H9 (cell line): Measurements from ENCODE around the gene AKT1. TPM values are rescaled to one million over a fixed set of nuclear protein-coding genes. Genes with fewer than 3 reads are reported as not detected.

ENCODE experiments used
- DNase-seq: peaks from one replicate; pipeline ENCODE4 v3.0.0-alpha.2; 2017
- H2AFZ ChIP-seq: one replicate; pipeline ENCODE4 v1.6.1; 2013; ENCODE audit warnings: mild to moderate bottlenecking, low read length, control low read depth, moderate library complexity
- H2AK5ac ChIP-seq: 2 replicates; pipeline ENCODE4 v1.6.1; 2013; ENCODE audit warnings: low read length, control low read depth, mixed read lengths; ENCODE audit not compliant: insufficient read length
- H2BK120ac ChIP-seq: one replicate; pipeline ENCODE4 v1.6.1; 2013; ENCODE audit warnings: low read depth, mild to moderate bottlenecking, low read length, control low read depth, inconsistent platforms; ENCODE audit not compliant: poor library complexity, severe bottlenecking
- H2BK12ac ChIP-seq: 2 replicates; pipeline ENCODE4 v1.6.1; 2013; ENCODE audit warnings: low read length, control low read depth, mixed read lengths, low read depth; ENCODE audit not compliant: insufficient read length
- H2BK15ac ChIP-seq: 2 replicates; pipeline ENCODE4 v1.6.1; 2013; ENCODE audit warnings: low read depth, low read length, control low read depth
- H2BK20ac ChIP-seq: one replicate; pipeline ENCODE4 v1.6.1; 2013; ENCODE audit warnings: low read depth, mild to moderate bottlenecking, low read length, control low read depth, inconsistent platforms; ENCODE audit not compliant: poor library complexity, severe bottlenecking
- H2BK5ac ChIP-seq: 2 replicates; pipeline ENCODE4 v1.6.1; 2013; ENCODE audit warnings: low read length, control low read depth, mixed read lengths; ENCODE audit not compliant: insufficient read length
- H3K14ac ChIP-seq: 2 replicates; pipeline ENCODE4 v1.6.1; 2013; ENCODE audit warnings: low read length, control low read depth; ENCODE audit not compliant: insufficient read depth
- H3K18ac ChIP-seq: 2 replicates; pipeline ENCODE4 v1.6.1; 2013; ENCODE audit warnings: low read depth, mild to moderate bottlenecking, mixed read lengths, low read length, control low read depth; ENCODE audit not compliant: insufficient read length
- H3K23ac ChIP-seq: 2 replicates; pipeline ENCODE4 v1.6.1; 2013; ENCODE audit warnings: low read length, control low read depth, mixed read lengths, low read depth; ENCODE audit not compliant: insufficient read length
- H3K23me2 ChIP-seq: 2 replicates; pipeline ENCODE4 v1.6.1; 2013; ENCODE audit warnings: low read depth, mild to moderate bottlenecking, mixed read lengths, low read length, control low read depth; ENCODE audit not compliant: insufficient read length, poor library complexity, severe bottlenecking
- H3K27ac ChIP-seq: 2 replicates; pipeline ENCODE4 v1.5.1; 2013; ENCODE audit warnings: low read length, control low read depth, mixed read lengths, low read depth; ENCODE audit not compliant: insufficient read length
- H3K27me3 ChIP-seq: 2 replicates; pipeline ENCODE4 v1.6.1; 2013; ENCODE audit warnings: low read length, control low read depth, inconsistent platforms; ENCODE audit not compliant: insufficient read depth
- H3K4ac ChIP-seq: 2 replicates; pipeline ENCODE4 v1.6.1; 2013; ENCODE audit warnings: low read depth, mild to moderate bottlenecking, control low read depth, inconsistent platforms, low read length, moderate library complexity
- H3K4me1 ChIP-seq: 2 replicates; pipeline ENCODE4 v1.6.1; 2013; ENCODE audit warnings: low read length, control low read depth, inconsistent platforms; ENCODE audit not compliant: insufficient read depth
- H3K4me2 ChIP-seq: 2 replicates; pipeline ENCODE4 v1.6.1; 2013; ENCODE audit warnings: low read length, control low read depth, mixed read lengths; ENCODE audit not compliant: insufficient read length, insufficient read depth
- H3K56ac ChIP-seq: 2 replicates; pipeline ENCODE4 v1.6.1; 2013; ENCODE audit warnings: low read depth, mild to moderate bottlenecking, mixed read lengths, low read length, control low read depth; ENCODE audit not compliant: insufficient read length
- H3K79me1 ChIP-seq: 2 replicates; pipeline ENCODE4 v1.6.1; 2013; ENCODE audit warnings: low read depth, mild to moderate bottlenecking, moderate library complexity, low read length, control low read depth, inconsistent platforms; ENCODE audit not compliant: insufficient read depth, poor library complexity, severe bottlenecking
- H3K79me2 ChIP-seq: 2 replicates; pipeline ENCODE4 v1.6.1; 2013; ENCODE audit warnings: low read length, control low read depth, inconsistent platforms; ENCODE audit not compliant: insufficient read depth
- H3K9ac ChIP-seq: 2 replicates; pipeline ENCODE4 v1.6.1; 2013; ENCODE audit warnings: low read length, control low read depth, mixed read lengths; ENCODE audit not compliant: insufficient read length; ENCODE audit errors: extremely low read depth
- H3K9me3 ChIP-seq: one replicate; pipeline ENCODE4 v1.6.1; 2013; ENCODE audit warnings: low read depth, low read length, inconsistent platforms; ENCODE audit not compliant: control insufficient read depth
- H3T11ph ChIP-seq: one replicate; pipeline ENCODE4 v1.6.1; 2013; ENCODE audit warnings: mild to moderate bottlenecking, low read length, control low read depth, inconsistent platforms
- H4K20me1 ChIP-seq: one replicate; pipeline ENCODE4 v1.6.1; 2013; ENCODE audit not compliant: control insufficient read depth, insufficient read length, insufficient read depth
- H4K5ac ChIP-seq: 2 replicates; pipeline ENCODE4 v1.6.1; 2013; ENCODE audit warnings: low read depth, mild to moderate bottlenecking, mixed read lengths, low read length, control low read depth; ENCODE audit not compliant: insufficient read length
- H4K8ac ChIP-seq: replicated peaks from 2 replicates; pipeline ENCODE4 v1.6.1; 2013; ENCODE audit warnings: low read length, control low read depth, mixed read lengths, low read depth; ENCODE audit not compliant: insufficient read length
- H4K91ac ChIP-seq: 2 replicates; pipeline ENCODE4 v1.6.1; 2013; ENCODE audit warnings: low read depth, mild to moderate bottlenecking, moderate library complexity, mixed read lengths, low read length, control low read depth; ENCODE audit not compliant: insufficient read length
- H3K27ac Mint-ChIP-seq, 3 experiments: 2 replicates in 2 of 3; 3 replicates in 1 of 3; pipeline ENCODE4 v1.8.0; 2020 to 2021; ENCODE audit warnings: mixed read lengths in 3 of 3, mild to moderate bottlenecking in 1 of 3, moderate library complexity in 1 of 3
- H3K27me3 Mint-ChIP-seq: 2 replicates; pipeline ENCODE4 v1.8.0; 2021; ENCODE audit warnings: low read depth, mild to moderate bottlenecking, moderate library complexity, mixed read lengths
- H3K36me3 Mint-ChIP-seq, 3 experiments: 2 replicates in 2 of 3; 3 replicates in 1 of 3; pipeline ENCODE4 v1.8.0; 2020 to 2021; ENCODE audit warnings: low read depth in 3 of 3, mixed read lengths in 3 of 3; ENCODE audit not compliant: insufficient read depth in 1 of 3
- H3K4me1 Mint-ChIP-seq, 2 experiments: 2 replicates each; pipeline ENCODE4 v1.8.0; 2020; ENCODE audit warnings: mixed read lengths in 2 of 2
- H3K4me3 Mint-ChIP-seq, 2 experiments: 2 replicates in 1 of 2; 3 replicates in 1 of 2; pipeline ENCODE4 v1.8.0; 2020 to 2021; ENCODE audit warnings: mild to moderate bottlenecking in 2 of 2, mixed read lengths in 2 of 2, moderate library complexity in 1 of 2
- H3K9me3 Mint-ChIP-seq, 2 experiments: 2 replicates in 1 of 2; 3 replicates in 1 of 2; pipeline ENCODE4 v1.8.0; 2020; ENCODE audit warnings: mild to moderate bottlenecking in 2 of 2, mixed read lengths in 2 of 2, moderate library complexity in 1 of 2
- CTCF ChIP-seq: fragments of 200-600 bp; sonication (generic); conservative IDR thresholded peaks from 3 replicates; pipeline ENCODE4 v1.8.0; 2021; ENCODE audit warnings: antibody characterized with exemption, mild to moderate bottlenecking
- WGBS: extraction: QIAGEN DNeasy Blood & Tissue Kit; methylation state at CpG from one replicate; pipeline ENCODE4 v1.1.7; 2013; ENCODE audit warnings: missing lambda C conversion rate, low lambda C conversion rate, mixed read lengths; ENCODE audit not compliant: insufficient read length; ENCODE audit errors: extremely low coverage; 5-methylcytosine and 5-hydroxymethylcytosine counted together
- total RNA-seq: library from RNA; stranded (reverse); gene quantifications from 2 replicates; pipeline ENCODE4 v1.2.1, GENCODE V29; 2021

AKT1 gene
- total RNA-seq, 1 experiment from 2014 or later: 101 TPM

GRCh38 chr14:104819361-104819781, 23.8 kb upstream of the AKT1 start:
- Histone ChIP-seq H3K79me2 (no peaks in the 10 kb centered on the region; the same call in 1 of the 2 replicates), H3K4ac (no peak overlapping the region), H3K27ac (no peak overlapping the region), H3K27me3 (no peaks in the 10 kb centered on the region; the same call in 1 of the 2 replicates), H3K4me1 (no peaks in the 10 kb centered on the region), H3K23ac (no peak overlapping the region), H2BK15ac (no peak overlapping the region), H3K14ac (no peak overlapping the region), H2BK5ac (no peak overlapping the region), H2BK20ac (no peak overlapping the region), H2AK5ac (no peak overlapping the region), H3K9ac (no peak overlapping the region), H4K20me1 (no peaks in the 10 kb centered on the region), H3K9me3 (no peaks in the 10 kb centered on the region), H3K23me2 (peaks cover 15% of the 10 kb centered on the region), H4K91ac (no peak overlapping the region), H3T11ph (no peak overlapping the region), H2AFZ (no peak overlapping the region), H3K79me1 (no peaks in the 10 kb centered on the region), H3K56ac (no peak overlapping the region), H4K8ac (no peak overlapping the region), H2BK12ac (no peak overlapping the region), H3K18ac (no peak overlapping the region), H3K4me2 (no peak overlapping the region), H4K5ac (no peak overlapping the region), H2BK120ac (no peak overlapping the region)
- no peak for DNase-seq
- Mint-ChIP-seq H3K27me3 (peaks cover 12% of the 10 kb centered on the region), H3K36me3 (peaks cover 0 to 10% (median 6%) of the 10 kb centered on the region in 3 experiments; a peak in 6 of 7 replicates), H3K9me3 (peaks cover 2 to 3% of the 10 kb centered on the region in 2 experiments; a peak in 3 of 5 replicates), H3K4me1 (peaks cover 13 to 18% of the 10 kb centered on the region in 2 experiments), H3K27ac (no peak overlapping the region), H3K4me3 (no peak overlapping the region)
- no CpG with 5 or more reads among the region's 12 CpGs for WGBS
- no peak for TF ChIP-seq CTCF
